SK-N-MC (cell line): ENCODE measurements around the gene FBXL3.

ENCODE experiments used
- DNase-seq: peaks from one replicate; pipeline ENCODE4 v3.0.0-alpha.2; 2011; ENCODE audit warnings: low read depth, low spot score
- H3K27ac ChIP-seq: fragments of 200-600 bp; sonication (generic); 2 replicates; pipeline ENCODE4 v1.5.1; 2016; ENCODE audit warnings: mixed run types
- H3K36me3 ChIP-seq: fragments of 200-600 bp; sonication (generic); 2 replicates; pipeline ENCODE4 v1.6.1; 2017; ENCODE audit warnings: antibody characterized with exemption, low read length, mixed read lengths; ENCODE audit not compliant: insufficient read depth
- H3K4me3 ChIP-seq: fragments of 200-600 bp; sonication (generic); 2 replicates; pipeline ENCODE4 v1.5.1; 2016
- H3K9ac ChIP-seq: fragments of 200-600 bp; sonication (generic); 2 replicates; pipeline ENCODE4 v1.8.0; 2017; ENCODE audit warnings: mixed run types, mixed read lengths; ENCODE audit not compliant: insufficient read length
- H3K9me3 ChIP-seq: fragments of 200-600 bp; sonication (generic); 2 replicates; pipeline ENCODE4 v1.6.1; 2017; ENCODE audit warnings: low read depth, mild to moderate bottlenecking, antibody characterized with exemption, low read length, moderate library complexity, mixed read lengths
- EZH2 ChIP-seq: fragments of 200-600 bp; sonication (generic); IDR thresholded peaks from one replicate; pipeline ENCODE4 v1.6.1; 2017; ENCODE audit warnings: antibody characterized with exemption
- FOXP2 ChIP-seq: optimal IDR thresholded peaks from 2 replicates; pipeline ENCODE3; 2011; ENCODE audit warnings: mild to moderate bottlenecking, moderate library complexity; ENCODE audit not compliant: insufficient read depth; ENCODE audit errors: extremely low read length, control extremely low read depth
- POLR2AphosphoS5 ChIP-seq: IDR thresholded peaks from 2 replicates; pipeline ENCODE4 v1.6.1; 2012; ENCODE audit warnings: mild to moderate bottlenecking, low read depth, low read length, borderline replicate concordance

Gene FBXL3, protein sequence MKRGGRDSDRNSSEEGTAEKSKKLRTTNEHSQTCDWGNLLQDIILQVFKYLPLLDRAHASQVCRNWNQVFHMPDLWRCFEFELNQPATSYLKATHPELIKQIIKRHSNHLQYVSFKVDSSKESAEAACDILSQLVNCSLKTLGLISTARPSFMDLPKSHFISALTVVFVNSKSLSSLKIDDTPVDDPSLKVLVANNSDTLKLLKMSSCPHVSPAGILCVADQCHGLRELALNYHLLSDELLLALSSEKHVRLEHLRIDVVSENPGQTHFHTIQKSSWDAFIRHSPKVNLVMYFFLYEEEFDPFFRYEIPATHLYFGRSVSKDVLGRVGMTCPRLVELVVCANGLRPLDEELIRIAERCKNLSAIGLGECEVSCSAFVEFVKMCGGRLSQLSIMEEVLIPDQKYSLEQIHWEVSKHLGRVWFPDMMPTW

DNA sequence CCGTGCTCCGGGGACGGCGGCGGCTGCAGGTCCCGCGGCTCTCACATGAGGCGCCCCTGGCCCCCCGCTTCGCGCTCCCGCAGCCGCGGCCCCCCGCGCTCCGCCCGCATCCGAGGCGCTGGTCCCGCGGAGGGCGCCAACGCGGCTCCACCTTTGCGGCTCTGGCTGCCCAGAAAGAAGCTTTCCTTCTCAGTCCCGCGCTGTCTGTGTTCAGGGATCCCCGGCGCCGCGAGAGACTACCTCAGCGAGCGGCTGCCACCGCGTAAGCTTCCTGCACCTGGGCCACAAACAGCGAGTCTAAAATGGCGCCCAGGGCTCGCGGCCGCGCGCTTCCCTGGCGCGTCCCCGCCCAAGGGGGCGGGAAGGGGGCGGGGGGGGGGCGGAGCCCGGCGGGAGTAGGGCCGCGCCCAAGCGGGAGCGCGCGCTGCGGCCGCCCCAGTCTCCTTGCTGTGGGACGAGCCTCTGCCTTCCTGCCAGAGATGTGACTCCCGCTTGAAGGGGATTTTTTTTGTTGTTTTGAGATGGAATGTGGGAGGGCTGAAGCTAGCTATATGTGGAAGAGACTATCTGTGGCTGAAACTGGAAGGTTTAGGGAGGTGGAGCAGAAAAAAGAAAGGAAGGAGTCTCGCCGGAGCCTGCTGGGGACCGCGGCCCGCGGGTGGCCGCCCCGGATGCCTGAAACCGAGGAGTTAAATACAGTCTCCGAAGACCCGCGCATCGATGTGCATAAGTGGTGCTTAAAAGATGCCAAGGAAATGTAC is at the start of gene FBXL3:
Gene FBXL3 (minus strand): TSS at position 299 of the 761 bp plus-strand sequence. CDS start 5,299 bp downstream, outside the sequence.
- peak within 1 kb of the TSS; percentile 86 for H3K27ac ChIP-seq
- peaks cover 6% of the 10 kb centered on the region for H3K36me3 ChIP-seq
- peak within 1 kb of the TSS; percentile 95 for H3K9ac ChIP-seq
- TF ChIP-seq POLR2AphosphoS5: peak; percentile 90
- TF ChIP-seq EZH2: no peak
- peak within 1 kb of the TSS; percentile 95 for H3K4me3 ChIP-seq
- no peaks in the 10 kb centered on the region for H3K9me3 ChIP-seq
- DNase-seq: no peak

DNA sequence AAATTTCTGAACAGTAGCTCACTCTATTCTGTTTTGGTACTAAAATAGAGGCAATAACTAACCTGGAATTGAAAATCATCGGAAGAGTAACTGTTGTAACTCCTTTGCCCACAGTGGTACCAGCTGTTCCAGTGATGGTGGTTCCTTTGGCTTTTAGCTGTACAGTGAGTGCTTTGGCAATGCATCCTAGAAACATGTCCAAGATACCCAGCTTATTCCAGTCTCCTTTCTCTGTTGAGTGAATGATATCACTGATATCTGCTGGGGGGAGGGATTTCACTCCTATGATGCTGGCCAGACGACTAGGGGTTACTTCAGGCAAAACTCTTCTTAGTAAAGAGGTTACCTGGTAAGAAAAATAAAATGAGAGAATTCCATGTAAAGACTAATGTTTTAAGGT is 40.6 kb upstream of the FBXL3 start:
- no peak for DNase-seq
- Histone ChIP-seq H3K27ac (no peak overlapping the region), H3K9me3 (no peaks in the 10 kb centered on the region), H3K4me3 (no peak overlapping the region), H3K36me3 (peaks cover 54% of the 10 kb centered on the region), H3K9ac (no peak overlapping the region)
- TF ChIP-seq FOXP2 (no peak), POLR2AphosphoS5 (no peak), EZH2 (no peak)

DNA sequence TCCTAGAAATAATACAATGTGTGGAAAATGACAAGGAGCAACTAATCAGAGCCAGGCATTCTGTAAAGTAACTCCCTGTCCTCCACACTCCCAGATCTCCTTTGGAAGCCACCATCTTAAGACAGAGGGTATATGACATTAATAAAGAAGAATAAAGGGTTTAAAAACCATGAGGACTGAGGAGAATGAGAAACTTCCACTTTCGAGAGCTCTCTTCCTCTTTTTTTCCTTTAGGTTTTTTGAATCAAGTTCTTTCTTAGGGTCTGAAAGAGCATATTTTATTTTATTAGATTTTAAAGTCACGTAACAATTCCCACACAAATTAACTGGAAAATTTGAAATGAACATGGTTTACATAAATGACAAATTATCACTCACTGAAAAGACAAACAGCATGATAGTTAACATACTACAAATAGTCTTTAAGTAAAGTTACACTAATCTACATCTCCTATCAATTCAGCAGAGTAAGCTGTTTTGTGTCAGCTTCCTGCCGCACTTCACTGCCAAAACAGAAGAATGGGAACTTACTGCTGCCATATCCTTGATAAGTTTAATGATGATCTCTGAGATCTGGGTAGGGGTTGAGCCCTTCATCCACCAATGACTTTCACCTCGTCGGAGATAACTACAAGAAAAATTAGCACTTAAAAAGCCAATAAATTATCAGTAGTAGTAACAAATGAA is 38.6 kb upstream of the FBXL3 start:
- no peak overlapping the region for H3K9ac ChIP-seq
- H3K36me3 ChIP-seq: peaks cover 70% of the 10 kb centered on the region
- no peak overlapping the region for H3K4me3 ChIP-seq
- peak overlapping the region; percentile 28; the same call in 1 of the 2 replicates for H3K27ac ChIP-seq
- DNase-seq: no peak
- no peaks in the 10 kb centered on the region for H3K9me3 ChIP-seq
- TF ChIP-seq POLR2AphosphoS5: no peak
- no peak for TF ChIP-seq EZH2
- no peak for TF ChIP-seq FOXP2

DNA sequence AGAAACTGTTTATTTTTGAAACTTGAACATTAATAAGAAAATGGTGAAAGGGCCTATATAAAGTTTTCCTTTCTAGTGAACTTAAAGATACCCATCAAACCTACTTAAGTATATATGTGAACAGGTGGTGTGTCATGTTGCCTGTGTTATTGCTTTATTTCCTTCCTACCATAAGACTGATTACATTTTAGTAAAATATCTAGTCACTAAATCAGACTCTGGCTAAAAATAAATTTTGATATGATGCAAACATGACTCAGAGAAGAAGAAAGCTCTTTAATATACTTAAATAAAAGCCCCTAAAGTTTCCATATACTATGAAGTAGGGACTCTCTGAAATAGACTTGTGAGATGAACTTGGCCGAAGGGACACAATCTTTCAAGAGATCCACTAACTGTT is 35.1 kb upstream of the FBXL3 start:
- Histone ChIP-seq H3K9ac (no peak overlapping the region), H3K4me3 (no peak overlapping the region), H3K9me3 (no peaks in the 10 kb centered on the region), H3K36me3 (peaks cover 63% of the 10 kb centered on the region), H3K27ac (no peak overlapping the region)
- TF ChIP-seq POLR2AphosphoS5 (no peak), EZH2 (no peak), FOXP2 (no peak)
- DNase-seq: no peak

DNA sequence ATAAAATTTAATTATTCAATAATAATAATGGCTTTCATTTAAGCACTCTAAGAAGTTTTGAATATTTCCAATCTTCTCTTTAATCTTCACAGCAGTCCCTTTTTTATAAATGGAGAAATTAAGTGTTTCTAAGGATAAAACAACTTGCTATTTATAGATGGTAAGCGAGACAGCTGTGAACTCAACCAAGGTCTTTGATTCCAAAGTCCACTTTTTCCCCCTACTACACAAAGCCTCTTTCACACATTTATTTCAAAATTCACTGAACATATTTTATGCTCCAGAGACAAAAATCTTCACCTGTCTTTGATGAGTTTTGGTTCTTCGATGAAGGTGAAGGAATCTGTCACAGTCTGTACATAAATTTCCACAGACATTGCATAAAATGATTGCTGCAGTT is 34.4 kb upstream of the FBXL3 start:
- no peaks in the 10 kb centered on the region for H3K9me3 ChIP-seq
- H3K27ac ChIP-seq: no peak overlapping the region
- DNase-seq: no peak
- TF ChIP-seq EZH2: no peak
- TF ChIP-seq FOXP2: no peak
- TF ChIP-seq POLR2AphosphoS5: no peak
- H3K36me3 ChIP-seq: peaks cover 65% of the 10 kb centered on the region
- H3K4me3 ChIP-seq: no peak overlapping the region
- no peak overlapping the region for H3K9ac ChIP-seq

DNA sequence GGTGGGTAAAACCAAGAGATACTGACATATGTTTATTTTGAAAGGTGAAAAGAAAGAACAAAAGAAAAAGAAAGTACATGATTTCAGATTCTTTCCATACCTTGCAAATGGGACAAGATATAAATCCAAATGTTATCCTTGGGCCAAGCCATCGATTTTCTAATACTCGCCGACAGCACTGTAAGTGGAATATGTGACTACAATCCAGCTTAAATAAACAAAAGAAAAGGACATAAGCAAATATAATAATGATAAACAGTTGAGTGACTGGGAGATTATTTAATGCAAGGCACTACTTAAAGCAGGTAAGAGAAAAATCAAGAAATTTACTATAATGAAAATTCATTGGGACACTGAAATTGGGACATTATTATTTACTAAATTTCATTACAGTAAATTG is 29.9 kb upstream of the FBXL3 start:
- H3K36me3 ChIP-seq: peaks cover 62% of the 10 kb centered on the region
- no peak overlapping the region for H3K4me3 ChIP-seq
- no peaks in the 10 kb centered on the region for H3K9me3 ChIP-seq
- no peak for DNase-seq
- TF ChIP-seq FOXP2: no peak
- TF ChIP-seq POLR2AphosphoS5: no peak
- TF ChIP-seq EZH2: no peak
- no peak overlapping the region for H3K27ac ChIP-seq
- H3K9ac ChIP-seq: no peak overlapping the region

DNA sequence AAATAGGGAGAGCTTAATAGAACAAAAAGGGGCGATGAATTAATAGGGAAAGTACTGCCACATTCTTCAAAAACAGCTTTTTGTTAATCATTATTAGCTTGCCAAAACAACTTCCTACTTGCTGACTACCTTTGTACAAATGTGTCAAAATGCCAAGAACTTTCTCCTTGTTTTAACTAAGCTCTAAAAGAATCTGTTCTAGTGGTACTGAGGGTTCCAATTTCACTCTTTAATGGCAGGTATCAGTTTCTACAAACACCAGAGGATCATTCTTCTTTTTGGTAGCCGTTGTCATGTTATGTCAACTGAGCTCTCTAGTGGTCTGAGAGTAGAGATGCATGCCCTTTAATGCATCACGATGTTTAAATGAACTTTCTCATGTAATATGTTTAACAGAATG is 29.4 kb upstream of the FBXL3 start:
- DNase-seq: no peak
- no peak for TF ChIP-seq POLR2AphosphoS5
- TF ChIP-seq FOXP2: no peak
- no peak for TF ChIP-seq EZH2
- H3K4me3 ChIP-seq: no peak overlapping the region
- H3K27ac ChIP-seq: no peak overlapping the region
- H3K9me3 ChIP-seq: no peaks in the 10 kb centered on the region
- peaks cover 61% of the 10 kb centered on the region for H3K36me3 ChIP-seq
- H3K9ac ChIP-seq: no peak overlapping the region

DNA sequence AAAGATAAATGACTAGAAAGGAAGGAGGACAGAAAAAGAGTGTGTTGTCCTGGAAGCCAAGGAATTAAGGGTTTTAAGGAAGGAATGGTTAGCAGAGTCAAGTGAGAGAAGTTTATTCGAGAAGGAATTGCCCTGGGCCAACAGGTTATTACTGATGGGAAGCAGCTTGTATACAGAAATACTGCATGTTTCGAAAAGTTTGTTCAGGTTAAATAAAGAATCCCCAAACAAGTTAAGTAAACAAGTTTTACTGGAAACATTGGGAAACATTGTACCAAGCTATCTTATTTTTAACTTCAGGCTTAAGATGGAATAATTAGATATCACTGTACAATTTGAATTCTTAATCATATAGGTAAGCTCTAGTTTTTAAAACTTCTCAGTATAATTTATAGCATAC is 28.2 kb upstream of the FBXL3 start:
- peaks cover 64% of the 10 kb centered on the region for H3K36me3 ChIP-seq
- no peak for TF ChIP-seq POLR2AphosphoS5
- no peak for TF ChIP-seq EZH2
- TF ChIP-seq FOXP2: no peak
- no peak for DNase-seq

More for the DNA sequence above, 28.2 kb upstream of the FBXL3 start:
- Histone ChIP-seq H3K27ac (no peak overlapping the region), H3K4me3 (no peak overlapping the region), H3K9ac (no peak overlapping the region), H3K9me3 (no peaks in the 10 kb centered on the region)
